ENCODE data around the gene WNT8B. TPM values are rescaled to one million over a fixed set of nuclear protein-coding genes. Genes with fewer than 3 reads are reported as not detected.

The WNT8B gene
- total and polyA plus RNA-seq, 2 donors (not counting 1 experiment from before 2014, with no cell fraction given): not detected

GRCh38 chr10:100446130-100446761 lies 16.6 kb upstream of the WNT8B start:
- H3K27me3 ChIP-seq (replicated peaks in 1 of 4; ENCODE audit: control extremely low read depth in 1 of 4, control insufficient read depth in 3 of 4, insufficient read depth in 4 of 4, low read length in 3 of 4): peaks cover 0 to 5% (median 0%) of the 10 kb centered on the region in 4 experiments
- peaks cover 1 to 7% (median 4%) of the 10 kb centered on the region in 3 donors for H3K9me3 ChIP-seq (ENCODE audit: control extremely low read depth in 1 of 3, control insufficient read depth in 2 of 3, insufficient read depth in 1 of 3, low read length in 2 of 3)
- no peak for TF ChIP-seq EZH2 (IDR thresholded peaks at IDR 0.05; ENCODE audit: borderline replicate concordance, insufficient read depth, low read depth, low read length, poor library complexity, severe bottlenecking)
- TF ChIP-seq, protein P1, sequence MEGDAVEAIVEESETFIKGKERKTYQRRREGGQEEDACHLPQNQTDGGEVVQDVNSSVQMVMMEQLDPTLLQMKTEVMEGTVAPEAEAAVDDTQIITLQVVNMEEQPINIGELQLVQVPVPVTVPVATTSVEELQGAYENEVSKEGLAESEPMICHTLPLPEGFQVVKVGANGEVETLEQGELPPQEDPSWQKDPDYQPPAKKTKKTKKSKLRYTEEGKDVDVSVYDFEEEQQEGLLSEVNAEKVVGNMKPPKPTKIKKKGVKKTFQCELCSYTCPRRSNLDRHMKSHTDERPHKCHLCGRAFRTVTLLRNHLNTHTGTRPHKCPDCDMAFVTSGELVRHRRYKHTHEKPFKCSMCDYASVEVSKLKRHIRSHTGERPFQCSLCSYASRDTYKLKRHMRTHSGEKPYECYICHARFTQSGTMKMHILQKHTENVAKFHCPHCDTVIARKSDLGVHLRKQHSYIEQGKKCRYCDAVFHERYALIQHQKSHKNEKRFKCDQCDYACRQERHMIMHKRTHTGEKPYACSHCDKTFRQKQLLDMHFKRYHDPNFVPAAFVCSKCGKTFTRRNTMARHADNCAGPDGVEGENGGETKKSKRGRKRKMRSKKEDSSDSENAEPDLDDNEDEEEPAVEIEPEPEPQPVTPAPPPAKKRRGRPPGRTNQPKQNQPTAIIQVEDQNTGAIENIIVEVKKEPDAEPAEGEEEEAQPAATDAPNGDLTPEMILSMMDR (IDR thresholded peaks at IDR 0.05): no peak
- H3K36me3 ChIP-seq (replicated peaks in 1 of 2; ENCODE audit: control extremely low read depth in 1 of 2, control insufficient read depth in 1 of 2, extremely low read depth in 1 of 2, insufficient read depth in 2 of 2, low read length in 1 of 2): no peaks in the 10 kb centered on the region
- Mint-ChIP-seq H3K4me1 (no peaks in the 10 kb centered on the region), H3K4me3 (no peak overlapping the region), H3K27ac (no peak overlapping the region), H3K9me3 (ENCODE audit: insufficient read depth) (peaks cover 3% of the 10 kb centered on the region), H3K27me3 (peaks cover 18% of the 10 kb centered on the region)
- H3K4me1 ChIP-seq (ENCODE audit: control insufficient read depth in 2 of 2, insufficient read depth in 2 of 2, low read length in 2 of 2): no peaks in the 10 kb centered on the region
- no peak overlapping the region for H3K4me2 ChIP-seq (replicated peaks; ENCODE audit: low read depth, low read length, poor library complexity, severe bottlenecking)
- ChIA-PET CTCF (interaction anchor here (2.1 kb wide), 1 partner anchor 13 kb away, joined by 10 read pairs; no protein-coding TSS in a partner anchor), POLR2A (no interaction called here)
- H3K27ac ChIP-seq (ENCODE audit: low read length in 2 of 2): no peak overlapping the region
- no peaks in the 10 kb centered on the region for H4K20me1 ChIP-seq (ENCODE audit: control insufficient read depth, insufficient read depth, low read length, poor library complexity, severe bottlenecking)
- ATAC-seq (ENCODE audit: low read depth): no peak
- intact Hi-C loops (cut with micrococcal nuclease): no loop called here
- no peak for DNase-seq
- H2AFZ ChIP-seq (ENCODE audit: insufficient read depth, low read depth, low read length, poor library complexity, severe bottlenecking): no peak overlapping the region
- H3K9ac ChIP-seq (ENCODE audit: low read length): no peak overlapping the region
- WGBS (ENCODE audit: insufficient coverage): 75% methylated on average over 1 of the region's 4 CpGs
- no peak overlapping the region for H3K4me3 ChIP-seq (ENCODE audit: control extremely low read depth in 1 of 5, extremely low read depth in 1 of 5, insufficient read depth in 1 of 5, low read depth in 2 of 5, low read length in 4 of 5)
- no peaks in the 10 kb centered on the region for H3K79me2 ChIP-seq (ENCODE audit: control insufficient read depth, insufficient read depth, low read length)

DNA sequence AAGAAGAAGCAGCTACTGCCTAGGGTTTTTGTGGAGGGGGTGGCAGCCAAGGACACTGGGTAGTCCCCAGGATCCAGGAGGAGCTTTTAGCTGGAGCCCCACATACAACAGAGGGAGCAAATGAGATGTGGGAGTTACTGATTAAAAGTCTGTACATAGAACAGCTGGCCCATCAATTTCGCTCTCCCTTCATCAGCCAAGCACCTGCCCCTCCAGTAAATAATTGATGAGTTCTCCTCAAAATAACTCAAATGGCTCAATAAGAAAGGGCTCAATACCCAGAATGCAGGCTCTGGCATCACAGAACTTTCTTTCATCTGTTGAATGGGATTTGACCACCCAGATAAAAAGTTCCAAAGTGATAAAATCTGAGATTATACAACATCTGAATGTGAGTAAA lies 15.1 kb upstream of the WNT8B start:
- Histone ChIP-seq H3K79me2 (ENCODE audit: control insufficient read depth, insufficient read depth, low read length) (no peaks in the 10 kb centered on the region), H3K27me3 (replicated peaks in 1 of 4; ENCODE audit: control extremely low read depth in 1 of 4, control insufficient read depth in 3 of 4, insufficient read depth in 4 of 4, low read length in 3 of 4) (peaks cover 0 to 5% (median 2%) of the 10 kb centered on the region in 4 experiments), H2AFZ (ENCODE audit: insufficient read depth, low read depth, low read length, poor library complexity, severe bottlenecking) (no peak overlapping the region), H3K4me3 (ENCODE audit: control extremely low read depth in 1 of 5, extremely low read depth in 1 of 5, insufficient read depth in 1 of 5, low read depth in 2 of 5, low read length in 4 of 5) (no peak overlapping the region), H3K9me3 (ENCODE audit: control extremely low read depth in 1 of 3, control insufficient read depth in 2 of 3, insufficient read depth in 1 of 3, low read length in 2 of 3) (peaks cover 1 to 7% (median 4%) of the 10 kb centered on the region in 3 donors), H3K9ac (ENCODE audit: low read length) (no peak overlapping the region), H3K4me1 (ENCODE audit: control insufficient read depth in 2 of 2, insufficient read depth in 2 of 2, low read length in 2 of 2) (no peaks in the 10 kb centered on the region), H3K27ac (ENCODE audit: low read length in 2 of 2) (no peak overlapping the region), H3K36me3 (replicated peaks in 1 of 2; ENCODE audit: control extremely low read depth in 1 of 2, control insufficient read depth in 1 of 2, extremely low read depth in 1 of 2, insufficient read depth in 2 of 2, low read length in 1 of 2) (no peaks in the 10 kb centered on the region), H4K20me1 (ENCODE audit: control insufficient read depth, insufficient read depth, low read length, poor library complexity, severe bottlenecking) (no peaks in the 10 kb centered on the region), H3K4me2 (replicated peaks; ENCODE audit: low read depth, low read length, poor library complexity, severe bottlenecking) (no peak overlapping the region)
- ATAC-seq (ENCODE audit: low read depth) (no peak), DNase-seq (no peak)
- intact Hi-C loops (cut with micrococcal nuclease): no loop called here
- POLR2A ChIA-PET: no interaction called here
- no peaks in the 10 kb centered on the region for H3K4me1 Mint-ChIP-seq
- H3K4me3 Mint-ChIP-seq: no peak overlapping the region
- no CpG with 5 or more reads among the region's 1 CpG for WGBS (ENCODE audit: insufficient coverage)
- peaks cover 29% of the 10 kb centered on the region for H3K27me3 Mint-ChIP-seq
- CTCF ChIA-PET: interaction anchor here (0.6 kb wide), 1 partner anchor 13 kb away, joined by 3 read pairs; no protein-coding TSS in a partner anchor
- TF ChIP-seq EZH2 (IDR thresholded peaks at IDR 0.05; ENCODE audit: borderline replicate concordance, insufficient read depth, low read depth, low read length, poor library complexity, severe bottlenecking): no peak
- TF ChIP-seq, protein P1 (IDR thresholded peaks at IDR 0.05): no peak
- H3K9me3 Mint-ChIP-seq (ENCODE audit: insufficient read depth): peaks cover 3% of the 10 kb centered on the region
- no peak overlapping the region for H3K27ac Mint-ChIP-seq

All from B cell (primary cell).